GM12873 (cell line): ENCODE measurements around the gene CTNND2.

Experiments
- CTCF ChIP-seq: IDR thresholded peaks from 2 replicates; pipeline ENCODE4 v1.5.1; 2012; ENCODE audit warnings: low read depth, mild to moderate bottlenecking, moderate library complexity, low read length, control low read depth; ENCODE audit not compliant: insufficient read depth; ENCODE audit errors: missing control alignments

CTNND2 gene

GRCh38 chr5:10984021-10984715 is 920.1 kb downstream of the CTNND2 start:
- TF ChIP-seq CTCF, result no peak

- TF ChIP-seq CTCF, result no peak
These were observed 921.6 kb downstream of the CTNND2 start for GRCh38 chr5:10982626-10983025.

- no peak for TF ChIP-seq CTCF
These were observed 922.3 kb downstream of the CTNND2 start for GRCh38 chr5:10981932-10982331.

GRCh38 chr5:10977011-10977410 is 927.2 kb downstream of the CTNND2 start:
- TF ChIP-seq CTCF, result no peak

- TF ChIP-seq CTCF, result no peak
These were observed 928.3 kb downstream of the CTNND2 start for GRCh38 chr5:10975945-10976344.

- no peak for TF ChIP-seq CTCF
These were observed 929.4 kb downstream of the CTNND2 start for GRCh38 chr5:10974850-10975249.

- no peak for TF ChIP-seq CTCF
These were observed 930.9 kb downstream of the CTNND2 start for GRCh38 chr5:10973316-10973715.
